GM12872 (cell line): ENCODE data around the gene ZNRF1.

ENCODE experiments used
- CTCF ChIP-seq: IDR thresholded peaks from 3 replicates; pipeline ENCODE4 v1.5.1; 2011; ENCODE audit warnings: low read depth, mild to moderate bottlenecking, low read length, moderate library complexity; ENCODE audit not compliant: insufficient read depth

Gene ZNRF1

GRCh38 chr16:75138636-75139035 is 139.8 kb downstream of the ZNRF1 start:
- TF ChIP-seq CTCF = no peak

GRCh38 chr16:75139498-75139897 is 140.7 kb downstream of the ZNRF1 start:
- no peak for TF ChIP-seq CTCF

DNA sequence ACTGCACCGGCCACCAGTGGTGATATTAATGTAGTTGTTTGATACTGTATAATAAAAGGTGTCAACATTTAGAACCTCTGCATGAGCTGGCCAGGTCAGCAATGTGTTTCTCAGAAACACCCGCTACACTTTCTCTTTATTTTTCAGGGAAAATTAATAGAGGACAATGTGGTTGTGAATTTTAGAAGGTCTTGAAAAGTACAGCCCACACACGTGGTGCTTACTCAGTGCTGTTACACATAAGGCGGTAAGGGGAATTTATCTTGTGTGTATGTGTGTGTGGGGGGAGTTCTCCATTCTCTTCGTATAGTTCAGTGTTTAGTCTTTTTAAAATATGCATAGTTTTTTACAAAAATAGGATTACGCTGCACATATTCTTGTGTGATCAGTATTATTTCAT is 145.1 kb downstream of the ZNRF1 start:
- TF ChIP-seq CTCF = no peak

- TF ChIP-seq CTCF = no peak
Observed at GRCh38 chr16:75147968-75148310, 149.1 kb downstream of the ZNRF1 start.

GRCh38 chr16:75148311-75149195 is 149.7 kb downstream of the ZNRF1 start, which contains the start of gene ZFP1:
Gene ZFP1, plus strand, starts transcription at chr16:75148524. Its CDS starts 4,428 bp downstream, at chr16:75152952.
- no peak for TF ChIP-seq CTCF

- no peak for TF ChIP-seq CTCF
Observed at GRCh38 chr16:75151798-75152197, 153.0 kb downstream of the ZNRF1 start.

DNA sequence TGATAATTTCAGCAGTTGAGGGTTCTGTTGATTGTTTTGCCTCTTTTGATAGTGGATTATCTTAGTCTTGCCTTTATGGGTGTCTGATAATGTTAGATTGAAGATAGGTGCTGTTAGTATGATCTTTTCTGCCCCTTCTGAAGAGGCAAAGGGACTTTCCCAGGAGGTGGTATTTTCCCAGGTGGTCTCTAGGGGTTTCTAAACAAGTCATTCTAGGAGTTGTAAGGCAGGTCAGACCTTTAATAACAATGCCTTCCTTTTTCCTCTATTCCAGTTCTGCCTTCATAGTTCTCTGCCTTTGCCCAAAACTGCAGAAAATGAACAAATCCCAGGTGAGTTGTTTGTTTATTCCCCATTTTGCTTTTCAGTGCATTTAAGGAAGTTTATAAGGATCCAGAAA is 153.8 kb downstream of the ZNRF1 start:
- TF ChIP-seq CTCF = no peak
